ENCODE data around the gene PRDM8. TPM values are rescaled to one million over a fixed set of nuclear protein-coding genes. Genes with fewer than 3 reads are reported as not detected.

PRDM8 gene
- total RNA-seq (0.40 and 1.8 TPM in 2 replicates), polyA plus RNA-seq (0.65 and 0.66 TPM in 2 replicates)

- Histone ChIP-seq H3K9me2 (replicated peaks; ENCODE audit: insufficient read depth) (no peaks in the 10 kb centered on the region), H4K20me1 (ENCODE audit: insufficient read depth, poor library complexity, severe bottlenecking) (no peaks in the 10 kb centered on the region), H3K27me3 (peaks cover 99% of the 10 kb centered on the region), H3K79me2 (no peaks in the 10 kb centered on the region), H3K4me2 (peak within 1 kb of the TSS; percentile 76), H3K36me3 (replicated peaks; ENCODE audit: insufficient read depth, low read depth) (no peaks in the 10 kb centered on the region), H3K27ac (no peak within 1 kb of the TSS), H3K4me1 (ENCODE audit: insufficient read depth) (peaks cover 11% of the 10 kb centered on the region), H3K4me3 (no peak within 1 kb of the TSS), H2AFZ (peak within 1 kb of the TSS; percentile 17), H3K9me3 (ENCODE audit: low read depth) (no peaks in the 10 kb centered on the region)
- 5% methylated on average over 35 of the region's 42 CpGs for WGBS (ENCODE audit: low lambda C conversion rate, missing lambda C conversion rate)
- no peak for DNase-seq (ENCODE audit: low spot score)
- TF ChIP-seq EZH2 (IDR thresholded peaks at IDR 0.05; ENCODE audit: borderline replicate concordance): no peak
- TF ChIP-seq EZH2phosphoT487 (IDR thresholded peaks at IDR 0.05; ENCODE audit: low read depth, severe bottlenecking, unreplicated experiment): no peak
- no peak for TF ChIP-seq CTCF (IDR thresholded peaks at IDR 0.05; ENCODE audit: poor library complexity)
Measured at GRCh38 chr4:80196922-80197573, at the start of gene PRDM8. TSS of gene PRDM8 (plus strand) at chr4:80197503. CDS start at chr4:80200081, 2,578 bp downstream.

- Histone ChIP-seq H3K27me3 (peaks cover 5% of the 10 kb centered on the region), H4K20me1 (ENCODE audit: insufficient read depth, poor library complexity, severe bottlenecking) (no peaks in the 10 kb centered on the region), H3K4me1 (ENCODE audit: insufficient read depth) (no peaks in the 10 kb centered on the region), H3K9me2 (replicated peaks; ENCODE audit: insufficient read depth) (no peaks in the 10 kb centered on the region), H3K36me3 (replicated peaks; ENCODE audit: insufficient read depth, low read depth) (no peaks in the 10 kb centered on the region), H3K4me2 (no peak overlapping the region), H3K9me3 (ENCODE audit: low read depth) (no peaks in the 10 kb centered on the region), H3K27ac (no peak overlapping the region), H2AFZ (no peak overlapping the region), H3K79me2 (no peaks in the 10 kb centered on the region), H3K4me3 (no peak overlapping the region)
- 86% methylated on average over 1 of the region's 1 CpG for WGBS (ENCODE audit: low lambda C conversion rate, missing lambda C conversion rate)
- TF ChIP-seq EZH2 (IDR thresholded peaks at IDR 0.05; ENCODE audit: borderline replicate concordance) (no peak), EZH2phosphoT487 (IDR thresholded peaks at IDR 0.05; ENCODE audit: low read depth, severe bottlenecking, unreplicated experiment) (no peak), CTCF (IDR thresholded peaks at IDR 0.05; ENCODE audit: poor library complexity) (no peak)
- no peak for DNase-seq (ENCODE audit: low spot score)
Measured at GRCh38 chr4:80150387-80151180, 46.7 kb upstream of the PRDM8 start.

GRCh38 chr4:80151981-80152380, 45.3 kb upstream of the PRDM8 start:
- Histone ChIP-seq H3K9me3 (ENCODE audit: low read depth) (no peaks in the 10 kb centered on the region), H3K9me2 (replicated peaks; ENCODE audit: insufficient read depth) (no peaks in the 10 kb centered on the region), H4K20me1 (ENCODE audit: insufficient read depth, poor library complexity, severe bottlenecking) (no peaks in the 10 kb centered on the region), H3K4me3 (no peak overlapping the region), H3K27me3 (peaks cover 5% of the 10 kb centered on the region), H3K36me3 (replicated peaks; ENCODE audit: insufficient read depth, low read depth) (no peaks in the 10 kb centered on the region), H3K4me2 (no peak overlapping the region), H3K27ac (no peak overlapping the region), H3K79me2 (no peaks in the 10 kb centered on the region), H3K4me1 (ENCODE audit: insufficient read depth) (no peaks in the 10 kb centered on the region), H2AFZ (no peak overlapping the region)
- 89% methylated on average over 3 of the region's 3 CpGs for WGBS (ENCODE audit: low lambda C conversion rate, missing lambda C conversion rate)
- TF ChIP-seq EZH2 (IDR thresholded peaks at IDR 0.05; ENCODE audit: borderline replicate concordance): no peak
- TF ChIP-seq EZH2phosphoT487 (IDR thresholded peaks at IDR 0.05; ENCODE audit: low read depth, severe bottlenecking, unreplicated experiment): no peak
- no peak for TF ChIP-seq CTCF (IDR thresholded peaks at IDR 0.05; ENCODE audit: poor library complexity)
- no peak for DNase-seq (ENCODE audit: low spot score)

Data from hepatocyte (in vitro differentiated cells).